ENCODE results near the gene FAM180A.
"Not testable (repeated sequence)": the region's sequence is repeated elsewhere in the genome, so short reads cannot be mapped to it uniquely, and the experiment has no call there.

The FAM180A gene

GRCh38 chr7:135741905-135742304 lies 6.7 kb downstream of the FAM180A start:
- DNase-seq (ENCODE audit: low read depth in 2 of 2): no peak

GRCh38 chr7:135740889-135741288 lies 7.7 kb downstream of the FAM180A start:
- no peak for DNase-seq (ENCODE audit: low read depth in 2 of 2)

GRCh38 chr7:135737306-135737647 lies 11.3 kb downstream of the FAM180A start:
- DNase-seq (ENCODE audit: low read depth in 2 of 2): not testable (repeated sequence)

- DNase-seq (ENCODE audit: low read depth in 2 of 2): no peak
Observed at GRCh38 chr7:135736586-135737305, 11.9 kb downstream of the FAM180A start.

GRCh38 chr7:135734343-135734689 lies 14.3 kb downstream of the FAM180A start:
- no peak for DNase-seq (ENCODE audit: low read depth in 2 of 2)

- no peak for DNase-seq (ENCODE audit: low read depth in 2 of 2)
Observed at GRCh38 chr7:135733603-135734342, 14.8 kb downstream of the FAM180A start.

- DNase-seq (ENCODE audit: low read depth in 2 of 2): no peak
Observed at GRCh38 chr7:135731131-135731530, 17.5 kb downstream of the FAM180A start.

GRCh38 chr7:135729230-135729629 lies 19.4 kb downstream of the FAM180A start:
- no peak for DNase-seq (ENCODE audit: low read depth in 2 of 2)

- no peak for DNase-seq (ENCODE audit: low read depth in 2 of 2)
Observed at GRCh38 chr7:135728136-135728669, 20.4 kb downstream of the FAM180A start, which contains the start of gene SLC13A4. TSS of gene SLC13A4 (minus strand) at chr7:135728186. CDS start at chr7:135727496, 690 bp downstream.

GRCh38 chr7:135726911-135727673 lies 21.5 kb downstream of the FAM180A start:
- DNase-seq (ENCODE audit: low read depth in 2 of 2): no peak

- no peak for DNase-seq (ENCODE audit: low read depth in 2 of 2)
Observed at GRCh38 chr7:135726276-135726788, 22.3 kb downstream of the FAM180A start.

- DNase-seq (ENCODE audit: low read depth in 2 of 2): no peak
Observed at GRCh38 chr7:135723411-135723810, 25.2 kb downstream of the FAM180A start.

- no peak for DNase-seq (ENCODE audit: low read depth in 2 of 2)
Observed at GRCh38 chr7:135721198-135721820, 27.3 kb downstream of the FAM180A start.

- no peak for DNase-seq (ENCODE audit: low read depth in 2 of 2)
Observed at GRCh38 chr7:135719688-135720087, 28.9 kb downstream of the FAM180A start.

GRCh38 chr7:135718794-135719437 lies 29.7 kb downstream of the FAM180A start:
- DNase-seq (ENCODE audit: low read depth in 2 of 2): no peak

- no peak for DNase-seq (ENCODE audit: low read depth in 2 of 2)
Observed at GRCh38 chr7:135718219-135718618, 30.4 kb downstream of the FAM180A start.

GRCh38 chr7:135717693-135718092 lies 30.9 kb downstream of the FAM180A start:
- no peak for DNase-seq (ENCODE audit: low read depth in 2 of 2)

GRCh38 chr7:135716677-135717238 lies 31.9 kb downstream of the FAM180A start:
- no peak for DNase-seq (ENCODE audit: low read depth in 2 of 2)

- DNase-seq (ENCODE audit: low read depth in 2 of 2): no peak
Observed at GRCh38 chr7:135715673-135716072, 32.9 kb downstream of the FAM180A start.

GRCh38 chr7:135715055-135715522 lies 33.5 kb downstream of the FAM180A start:
- no peak for DNase-seq (ENCODE audit: low read depth in 2 of 2)
